ENCODE results near the gene RRAS2. TPM values are rescaled to one million over a fixed set of nuclear protein-coding genes. Genes with fewer than 3 reads are reported as not detected.

Gene RRAS2
- total RNA-seq, 1 donor from 2014 or later: 47.1 TPM

DNA sequence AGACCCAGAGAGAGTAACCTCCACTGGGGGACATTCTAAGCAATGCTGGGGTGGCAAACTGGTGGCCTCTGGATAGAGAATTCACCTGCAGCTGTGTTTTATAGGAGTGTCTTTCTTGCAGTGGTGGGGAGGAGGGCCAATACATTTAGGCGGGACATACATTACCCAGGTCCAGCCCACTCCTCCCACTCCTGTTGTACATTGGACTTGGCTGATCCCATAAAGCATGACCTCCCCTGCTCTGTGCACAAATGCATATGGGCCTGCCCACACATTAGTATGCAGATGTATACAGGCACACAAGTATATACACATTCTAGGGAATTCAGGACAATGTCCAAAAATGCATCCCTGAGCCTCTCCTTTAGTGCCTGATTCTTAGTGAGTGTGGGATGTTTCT is 99.1 kb downstream of the RRAS2 start:
- intact Hi-C loops (cut with DNase I): no loop called here
- no peaks in the 10 kb centered on the region for H3K27me3 ChIP-seq
- no peak overlapping the region for H3K27ac ChIP-seq
- peaks cover 6% of the 10 kb centered on the region for H3K36me3 ChIP-seq
- TF ChIP-seq CTCF (IDR thresholded peaks at IDR 0.05): no peak
- H3K4me1 ChIP-seq: peaks cover 9% of the 10 kb centered on the region
- H3K9me3 ChIP-seq: no peaks in the 10 kb centered on the region
- no peak overlapping the region for H3K4me3 ChIP-seq
- DNase-seq (no peak), ATAC-seq (no peak)

GRCh38 chr11:14259186-14259784 is 99.7 kb downstream of the RRAS2 start:
- Histone ChIP-seq H3K27ac (no peak overlapping the region), H3K4me3 (no peak overlapping the region), H3K36me3 (peaks cover under 1% of the 10 kb centered on the region), H3K4me1 (peaks cover 14% of the 10 kb centered on the region), H3K9me3 (no peaks in the 10 kb centered on the region), H3K27me3 (no peaks in the 10 kb centered on the region)
- TF ChIP-seq CTCF (IDR thresholded peaks at IDR 0.05): no peak
- ATAC-seq (peak; percentile 16), DNase-seq (no peak)
- intact Hi-C loops (cut with DNase I): no loop called here

DNA sequence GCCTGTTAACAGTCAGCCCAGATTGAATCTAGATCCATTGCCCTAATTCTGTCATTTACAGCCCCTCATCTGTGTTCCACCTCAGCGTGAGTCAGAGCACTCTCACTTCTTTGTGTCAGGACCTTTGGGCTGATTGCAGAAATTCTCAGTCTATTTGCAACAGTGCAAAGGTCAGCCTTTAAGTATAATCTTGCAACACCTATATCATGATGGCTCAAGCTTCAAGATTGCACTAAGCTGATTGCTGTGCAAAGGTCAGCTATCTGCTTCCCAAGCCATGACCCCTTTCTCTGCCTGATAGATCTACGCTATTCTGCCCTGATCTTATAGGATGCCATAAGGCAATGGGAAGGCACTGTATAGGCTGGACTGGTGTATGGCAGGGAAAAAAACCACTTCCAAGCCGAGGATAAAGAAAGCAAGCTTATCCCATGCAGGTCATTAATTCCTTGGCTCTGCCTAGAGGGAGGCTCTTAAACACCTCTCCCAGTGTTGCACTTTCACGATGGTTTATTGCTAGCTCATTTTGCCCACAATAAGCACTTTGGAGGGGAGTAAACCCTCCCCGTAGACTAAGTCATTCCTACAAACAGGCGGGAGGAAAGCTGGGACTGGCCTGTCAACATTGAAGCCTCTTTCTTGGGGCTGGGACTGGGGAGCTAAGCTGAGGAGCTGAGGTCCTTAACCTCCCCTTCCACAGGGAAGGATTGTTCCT is 100.6 kb downstream of the RRAS2 start:
- H3K27ac ChIP-seq: peak overlapping the region; percentile 65
- DNase-seq: no peak
- ATAC-seq: peak; percentile 65
- H3K9me3 ChIP-seq: no peaks in the 10 kb centered on the region
- peaks cover 18% of the 10 kb centered on the region for H3K4me1 ChIP-seq
- no peak for TF ChIP-seq CTCF (IDR thresholded peaks at IDR 0.05)
- intact Hi-C loops (cut with DNase I): no loop called here
- H3K36me3 ChIP-seq: no peaks in the 10 kb centered on the region
- H3K27me3 ChIP-seq: no peaks in the 10 kb centered on the region
- no peak overlapping the region for H3K4me3 ChIP-seq

DNA sequence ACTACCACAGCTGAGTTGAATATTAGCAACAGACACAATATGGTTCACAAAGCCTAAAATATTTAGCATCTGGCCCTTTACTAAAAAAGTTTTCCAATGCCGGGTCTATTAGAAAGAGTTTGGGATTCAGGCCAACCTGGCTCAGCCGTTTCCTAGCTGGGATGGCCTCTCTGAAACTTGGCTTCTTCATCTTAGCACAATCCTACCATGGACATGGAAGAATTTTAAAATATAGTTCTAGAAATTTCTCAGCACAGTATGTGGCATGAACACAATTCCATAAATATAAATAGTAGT is 103.8 kb downstream of the RRAS2 start:
- intact Hi-C loops (cut with DNase I): no loop called here
- DNase-seq: no peak
- H3K27ac ChIP-seq: no peak overlapping the region

GRCh38 chr11:14254533-14255237 is 104.3 kb downstream of the RRAS2 start:
- Histone ChIP-seq H3K9me3 (no peaks in the 10 kb centered on the region), H3K4me1 (peaks cover 24% of the 10 kb centered on the region), H3K4me3 (no peak overlapping the region), H3K27me3 (no peaks in the 10 kb centered on the region), H3K36me3 (no peaks in the 10 kb centered on the region), H3K27ac (peak overlapping the region; percentile 24)
- intact Hi-C loops (cut with DNase I): no loop called here
- no peak for TF ChIP-seq CTCF (IDR thresholded peaks at IDR 0.05)
- ATAC-seq (no peak), DNase-seq (no peak)

More for the DNA sequence above, 103.8 kb downstream of the RRAS2 start:
- Histone ChIP-seq H3K4me1 (peaks cover 24% of the 10 kb centered on the region), H3K36me3 (no peaks in the 10 kb centered on the region), H3K4me3 (no peak overlapping the region), H3K27me3 (no peaks in the 10 kb centered on the region), H3K9me3 (no peaks in the 10 kb centered on the region)
- ATAC-seq: no peak
- TF ChIP-seq CTCF (IDR thresholded peaks at IDR 0.05): no peak

Data from upper lobe of right lung (tissue), 1 donor.